Measurements from ENCODE around the gene HDAC9.

The HDAC9 gene

GRCh38 chr7:18754766-18755165 is 259.2 kb downstream of the HDAC9 start:
- no peak overlapping the region for H3K4me3 ChIP-seq (ENCODE audit: low read depth in 1 of 2, low read length in 1 of 2)
- H3K9me3 ChIP-seq, result no peaks in the 10 kb centered on the region
- H3K27ac ChIP-seq, result no peak overlapping the region
- H3K36me3 ChIP-seq, result no peaks in the 10 kb centered on the region
- no peaks in the 10 kb centered on the region for H3K27me3 ChIP-seq
- H3K4me1 ChIP-seq (ENCODE audit: control insufficient read depth in 1 of 2, insufficient read depth in 1 of 2, low read depth in 1 of 2, low read length in 1 of 2), result no peaks in the 10 kb centered on the region
- TF ChIP-seq, protein P1, sequence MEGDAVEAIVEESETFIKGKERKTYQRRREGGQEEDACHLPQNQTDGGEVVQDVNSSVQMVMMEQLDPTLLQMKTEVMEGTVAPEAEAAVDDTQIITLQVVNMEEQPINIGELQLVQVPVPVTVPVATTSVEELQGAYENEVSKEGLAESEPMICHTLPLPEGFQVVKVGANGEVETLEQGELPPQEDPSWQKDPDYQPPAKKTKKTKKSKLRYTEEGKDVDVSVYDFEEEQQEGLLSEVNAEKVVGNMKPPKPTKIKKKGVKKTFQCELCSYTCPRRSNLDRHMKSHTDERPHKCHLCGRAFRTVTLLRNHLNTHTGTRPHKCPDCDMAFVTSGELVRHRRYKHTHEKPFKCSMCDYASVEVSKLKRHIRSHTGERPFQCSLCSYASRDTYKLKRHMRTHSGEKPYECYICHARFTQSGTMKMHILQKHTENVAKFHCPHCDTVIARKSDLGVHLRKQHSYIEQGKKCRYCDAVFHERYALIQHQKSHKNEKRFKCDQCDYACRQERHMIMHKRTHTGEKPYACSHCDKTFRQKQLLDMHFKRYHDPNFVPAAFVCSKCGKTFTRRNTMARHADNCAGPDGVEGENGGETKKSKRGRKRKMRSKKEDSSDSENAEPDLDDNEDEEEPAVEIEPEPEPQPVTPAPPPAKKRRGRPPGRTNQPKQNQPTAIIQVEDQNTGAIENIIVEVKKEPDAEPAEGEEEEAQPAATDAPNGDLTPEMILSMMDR (IDR thresholded peaks at IDR 0.05), result no peak

- no peaks in the 10 kb centered on the region for H3K36me3 ChIP-seq
- H3K4me3 ChIP-seq (ENCODE audit: low read depth in 1 of 2, low read length in 1 of 2), result no peak overlapping the region
- TF ChIP-seq, protein P1 (IDR thresholded peaks at IDR 0.05), result no peak
- H3K27ac ChIP-seq, result no peak overlapping the region
- no peaks in the 10 kb centered on the region for H3K9me3 ChIP-seq
- no peaks in the 10 kb centered on the region for H3K4me1 ChIP-seq (ENCODE audit: control insufficient read depth in 1 of 2, insufficient read depth in 1 of 2, low read depth in 1 of 2, low read length in 1 of 2)
- H3K27me3 ChIP-seq, result no peaks in the 10 kb centered on the region
Measured at GRCh38 chr7:18755793-18756192, 260.2 kb downstream of the HDAC9 start.

- H3K4me3 ChIP-seq (ENCODE audit: low read depth in 1 of 2, low read length in 1 of 2), result no peak overlapping the region
- no peaks in the 10 kb centered on the region for H3K9me3 ChIP-seq
- TF ChIP-seq, protein P1 (IDR thresholded peaks at IDR 0.05), result no peak
- H3K4me1 ChIP-seq (ENCODE audit: control insufficient read depth in 1 of 2, insufficient read depth in 1 of 2, low read depth in 1 of 2, low read length in 1 of 2), result no peaks in the 10 kb centered on the region
- no peak overlapping the region for H3K27ac ChIP-seq
- no peaks in the 10 kb centered on the region for H3K36me3 ChIP-seq
- no peaks in the 10 kb centered on the region for H3K27me3 ChIP-seq
Measured at GRCh38 chr7:18756378-18757050, 261.0 kb downstream of the HDAC9 start.

GRCh38 chr7:18760046-18760445 is 264.5 kb downstream of the HDAC9 start:
- TF ChIP-seq, protein P1 (IDR thresholded peaks at IDR 0.05), result no peak
- Histone ChIP-seq H3K9me3 (no peaks in the 10 kb centered on the region), H3K36me3 (no peaks in the 10 kb centered on the region), H3K27me3 (no peaks in the 10 kb centered on the region), H3K4me3 (ENCODE audit: low read depth in 1 of 2, low read length in 1 of 2) (no peak overlapping the region), H3K4me1 (ENCODE audit: control insufficient read depth in 1 of 2, insufficient read depth in 1 of 2, low read depth in 1 of 2, low read length in 1 of 2) (no peaks in the 10 kb centered on the region), H3K27ac (no peak overlapping the region)

DNA sequence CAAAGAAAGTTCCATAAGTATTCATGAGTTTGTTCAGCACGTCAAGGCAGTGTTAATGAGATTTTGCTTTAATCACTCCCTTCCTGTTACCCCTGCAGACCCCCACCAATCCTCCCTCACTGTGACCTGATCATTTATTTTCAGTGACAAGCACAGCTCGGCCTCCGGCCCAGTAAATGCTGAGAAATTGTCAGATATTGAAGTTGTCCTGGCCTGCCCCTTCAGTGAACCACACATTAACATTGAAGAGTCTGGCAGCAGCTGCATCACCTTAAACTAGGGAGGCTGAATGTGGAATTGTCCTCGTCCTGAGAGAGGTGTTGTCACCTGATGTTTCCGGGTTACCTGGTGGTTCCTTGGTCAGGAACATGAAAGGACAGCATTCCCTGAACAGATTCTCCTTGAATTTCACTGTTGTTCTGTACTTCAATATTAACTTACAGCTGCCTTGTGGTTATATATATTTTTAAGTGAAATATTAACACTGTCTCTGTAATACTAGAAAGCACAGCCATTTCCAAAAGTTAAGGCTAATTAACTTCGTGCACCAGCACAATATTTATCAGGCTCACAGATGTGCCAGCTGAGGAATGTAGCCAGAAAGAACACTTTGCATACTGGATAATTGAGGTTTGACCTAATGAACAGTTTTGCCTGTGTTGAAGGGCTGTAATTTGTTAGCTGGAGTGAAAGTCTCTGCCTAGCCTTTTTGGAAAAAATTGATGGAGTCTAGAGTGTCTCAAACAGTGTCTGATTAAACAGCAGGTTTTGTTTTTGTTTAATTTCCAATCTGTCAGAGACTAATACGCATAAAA is 265.3 kb downstream of the HDAC9 start:
- H3K27me3 ChIP-seq, result no peaks in the 10 kb centered on the region
- no peaks in the 10 kb centered on the region for H3K36me3 ChIP-seq
- H3K9me3 ChIP-seq, result no peaks in the 10 kb centered on the region
- TF ChIP-seq, protein P1 (IDR thresholded peaks at IDR 0.05), result no peak
- H3K4me1 ChIP-seq (ENCODE audit: control insufficient read depth in 1 of 2, insufficient read depth in 1 of 2, low read depth in 1 of 2, low read length in 1 of 2), result no peaks in the 10 kb centered on the region
- no peak overlapping the region for H3K4me3 ChIP-seq (ENCODE audit: low read depth in 1 of 2, low read length in 1 of 2)
- H3K27ac ChIP-seq, result no peak overlapping the region
